C4-2B (cell line): ENCODE results near the gene MOCS1.

Source experiments
- CTCF ChIP-seq: fragments of 450-650 bp; conservative IDR thresholded peaks from 2 replicates; pipeline ENCODE4 v1.5.1; 2017; ENCODE audit warnings: mild to moderate bottlenecking
- ZFX ChIP-seq: fragments of 450-650 bp; IDR thresholded peaks from 2 replicates; pipeline ENCODE4 v1.6.1; 2017

- TF ChIP-seq CTCF (no peak), ZFX (no peak)
Observed at GRCh38 chr6:39893286-39893685, 41.0 kb downstream of the MOCS1 start.
